ENCODE measurements around the gene LIG1. TPM values are rescaled to one million over a fixed set of nuclear protein-coding genes. Genes with fewer than 3 reads are reported as not detected.

Gene LIG1
- total and polyA plus RNA-seq, 10 donors = 26.5 to 68.4 (median 36.5) TPM

GRCh38 chr19:48183356-48183755 is 13.2 kb upstream of the LIG1 start:
- WGBS, 5 donors = 88 to 97% (median 90%) methylated on average over 9 of the region's 9 CpGs
- no peak for TF ChIP-seq CTCF (IDR thresholded peaks at IDR 0.05 in 8 of 11, conservative IDR thresholded peaks at IDR 0.05 in 3 of 11)
- TF ChIP-seq POLR2AphosphoS5 (IDR thresholded peaks at IDR 0.05) = no peak
- TF ChIP-seq POLR2A (IDR thresholded peaks at IDR 0.05) = no peak
- Histone ChIP-seq H3K9me3 (peaks cover 0 to 23% (median 20%) of the 10 kb centered on the region in 8 donors), H3K4me3 (no peak overlapping the region), H3K27me3 (replicated peaks in 1 of 7) (no peaks in the 10 kb centered on the region), H3K27ac (no peak overlapping the region), H3K36me3 (peaks cover 0 to 56% (median 5%) of the 10 kb centered on the region in 6 donors), H3K4me1 (peaks cover 0 to 14% (median 1%) of the 10 kb centered on the region in 6 donors)
- DNase-seq = peak; percentile 27
- intact Hi-C loops (cut with DNase I; ENCODE audit: low total_unique reads) = no loop called here

GRCh38 chr19:48182434-48182833 is 12.3 kb upstream of the LIG1 start:
- Histone ChIP-seq H3K4me1 (peaks cover 0 to 14% (median 1%) of the 10 kb centered on the region in 6 donors), H3K4me3 (no peak overlapping the region), H3K9me3 (peaks cover 0 to 23% (median 20%) of the 10 kb centered on the region in 8 donors), H3K27me3 (replicated peaks in 1 of 7) (no peaks in the 10 kb centered on the region), H3K36me3 (peaks cover 0 to 48% (median 5%) of the 10 kb centered on the region in 6 donors), H3K27ac (no peak overlapping the region)
- TF ChIP-seq CTCF (IDR thresholded peaks at IDR 0.05 in 8 of 11, conservative IDR thresholded peaks at IDR 0.05 in 3 of 11) = no peak
- peak in 1 of 3 donors; percentile 52 for TF ChIP-seq POLR2AphosphoS5 (IDR thresholded peaks at IDR 0.05)
- DNase-seq = peak; percentile 65
- intact Hi-C loops (cut with DNase I; ENCODE audit: low total_unique reads) = no loop called here
- 93 to 97% (median 95%) methylated on average over 24 to 38 of the region's 38 CpGs for WGBS, 5 donors

GRCh38 chr19:48181505-48181904 is 11.4 kb upstream of the LIG1 start:
- intact Hi-C loops (cut with DNase I; ENCODE audit: low total_unique reads) = no loop called here

GRCh38 chr19:48176226-48176625 is 6.1 kb upstream of the LIG1 start:
- no peak for DNase-seq
- Histone ChIP-seq H3K9me3 (peaks cover 0 to 8% (median 6%) of the 10 kb centered on the region in 8 donors), H3K27me3 (replicated peaks in 1 of 7) (no peaks in the 10 kb centered on the region), H3K4me1 (peaks cover 6 to 43% (median 19%) of the 10 kb centered on the region in 6 donors), H3K36me3 (peaks cover 0 to 66% (median 17%) of the 10 kb centered on the region in 6 donors), H3K4me3 (no peak overlapping the region), H3K27ac (peak overlapping the region in 4 of 8 donors; percentile 41 to 63 (median 54))
- TF ChIP-seq POLR2A (IDR thresholded peaks at IDR 0.05) (no peak), CTCF (IDR thresholded peaks at IDR 0.05 in 8 of 11, conservative IDR thresholded peaks at IDR 0.05 in 3 of 11) (no peak)
- WGBS, 5 donors = 74 to 97% (median 83%) methylated on average over 3 of the region's 3 CpGs
- intact Hi-C loops (cut with DNase I; ENCODE audit: low total_unique reads) = no loop called here

More at GRCh38 chr19:48181505-48181904, 11.4 kb upstream of the LIG1 start:
- TF ChIP-seq POLR2A (IDR thresholded peaks at IDR 0.05) (no peak), POLR2AphosphoS5 (IDR thresholded peaks at IDR 0.05) (no peak), CTCF (IDR thresholded peaks at IDR 0.05 in 8 of 11, conservative IDR thresholded peaks at IDR 0.05 in 3 of 11) (no peak)
- Histone ChIP-seq H3K4me3 (no peak overlapping the region), H3K27ac (no peak overlapping the region), H3K27me3 (replicated peaks in 1 of 7) (no peaks in the 10 kb centered on the region), H3K4me1 (peaks cover 0 to 9% (median 0%) of the 10 kb centered on the region in 6 donors), H3K36me3 (peaks cover 0 to 44% (median 5%) of the 10 kb centered on the region in 6 donors), H3K9me3 (peaks cover 0 to 23% (median 20%) of the 10 kb centered on the region in 8 donors)
- DNase-seq = no peak
- 93 to 100% (median 97%) methylated on average over 5 of the region's 5 CpGs for WGBS, 5 donors
